Osteoblast (primary cell): ENCODE data around the gene RAP1GDS1. TPM values are rescaled to one million over a fixed set of nuclear protein-coding genes. Genes with fewer than 3 reads are reported as not detected.

Experiments used
- DNase-seq: peaks from one replicate; pipeline ENCODE4 v3.0.0; 2011; ENCODE audit warnings: low spot score, mixed read lengths; ENCODE audit not compliant: insufficient read length; ENCODE audit errors: missing footprints
- H2AFZ ChIP-seq: 2 replicates; pipeline ENCODE4 v1.6.0; 2011; ENCODE audit warnings: mild to moderate bottlenecking, low read length
- H3K27ac ChIP-seq: 2 replicates; pipeline ENCODE4 v1.5.1; 2011; ENCODE audit warnings: mild to moderate bottlenecking, low read depth, low read length, moderate library complexity
- H3K27me3 ChIP-seq: 2 replicates; pipeline ENCODE4 v1.6.0; 2012; ENCODE audit warnings: mild to moderate bottlenecking, control low read depth, inconsistent platforms, low read length, moderate library complexity; ENCODE audit not compliant: insufficient read depth
- H3K36me3 ChIP-seq: 2 replicates; pipeline ENCODE4 v1.5.1; 2011; ENCODE audit warnings: mild to moderate bottlenecking, low read length, control low read depth, moderate library complexity; ENCODE audit not compliant: insufficient read depth
- H3K4me1 ChIP-seq: 2 replicates; pipeline ENCODE4 v1.5.1; 2011; ENCODE audit warnings: mild to moderate bottlenecking, low read length, control low read depth, moderate library complexity; ENCODE audit not compliant: insufficient read depth
- H3K4me2 ChIP-seq: 2 replicates; pipeline ENCODE4 v1.6.0; 2011; ENCODE audit warnings: mild to moderate bottlenecking, low read length; ENCODE audit not compliant: insufficient read depth
- H3K4me3 ChIP-seq: fragments of 200-600 bp; sonication (generic); 3 replicates; pipeline ENCODE4 v1.5.1; 2012; ENCODE audit warnings: mild to moderate bottlenecking, low read length, inconsistent platforms; ENCODE audit not compliant: insufficient read depth
- H3K79me2 ChIP-seq: 2 replicates; pipeline ENCODE4 v1.6.0; 2012; ENCODE audit warnings: mild to moderate bottlenecking, low read length, control low read depth, inconsistent platforms; ENCODE audit not compliant: insufficient read depth
- H3K9me3 ChIP-seq: 2 replicates; pipeline ENCODE4 v1.5.1; 2011; ENCODE audit warnings: low read depth, low read length, control low read depth
- H4K20me1 ChIP-seq: 2 replicates; pipeline ENCODE4 v1.6.0; 2012; ENCODE audit warnings: mild to moderate bottlenecking, low read length, control low read depth; ENCODE audit not compliant: insufficient read depth
- CTCF ChIP-seq: IDR thresholded peaks from 2 replicates; pipeline ENCODE4 v1.5.1; 2011; ENCODE audit warnings: mild to moderate bottlenecking, low read depth, low read length, moderate library complexity; ENCODE audit errors: extremely low read depth
- total RNA-seq: library from RNA; depleted of rRNA; stranded (reverse); fragments of >200 nt; gene quantifications from 2 replicates; pipeline ENCODE4 v1.2.3, GENCODE V29; 2012

Gene RAP1GDS1
- total RNA-seq, 1 donor = 60.1 TPM

- H3K4me1 ChIP-seq = peaks cover 19% of the 10 kb centered on the region
- H3K9me3 ChIP-seq = no peaks in the 10 kb centered on the region
- H2AFZ ChIP-seq = no peak overlapping the region
- TF ChIP-seq CTCF = no peak
- no peak for DNase-seq
- H3K79me2 ChIP-seq = peaks cover 58% of the 10 kb centered on the region
- H3K4me3 ChIP-seq = no peak overlapping the region
- H3K4me2 ChIP-seq = no peak overlapping the region
- H3K27me3 ChIP-seq = no peaks in the 10 kb centered on the region
- H3K36me3 ChIP-seq = peaks cover 7% of the 10 kb centered on the region
- no peak overlapping the region for H3K27ac ChIP-seq
- no peaks in the 10 kb centered on the region for H4K20me1 ChIP-seq
These were observed 229.1 kb downstream of the RAP1GDS1 start for GRCh38 chr4:98490251-98490650.

- DNase-seq = no peak
- Histone ChIP-seq H4K20me1 (no peaks in the 10 kb centered on the region), H3K9me3 (no peaks in the 10 kb centered on the region), H3K27ac (peak overlapping the region; percentile 50), H2AFZ (no peak overlapping the region), H3K36me3 (no peaks in the 10 kb centered on the region), H3K79me2 (peaks cover 56% of the 10 kb centered on the region), H3K4me1 (peaks cover 23% of the 10 kb centered on the region), H3K27me3 (no peaks in the 10 kb centered on the region), H3K4me2 (peak overlapping the region; percentile 10), H3K4me3 (no peak overlapping the region)
- TF ChIP-seq CTCF = no peak
These were observed 230.8 kb downstream of the RAP1GDS1 start for GRCh38 chr4:98491899-98492559.

GRCh38 chr4:98493296-98493695 lies 232.1 kb downstream of the RAP1GDS1 start:
- no peak overlapping the region for H2AFZ ChIP-seq
- no peak for TF ChIP-seq CTCF
- no peaks in the 10 kb centered on the region for H3K36me3 ChIP-seq
- no peak overlapping the region for H3K4me2 ChIP-seq
- no peaks in the 10 kb centered on the region for H3K27me3 ChIP-seq
- no peaks in the 10 kb centered on the region for H4K20me1 ChIP-seq
- no peak overlapping the region for H3K27ac ChIP-seq
- H3K4me3 ChIP-seq = no peak overlapping the region
- peaks cover 50% of the 10 kb centered on the region for H3K79me2 ChIP-seq
- DNase-seq = no peak
- H3K9me3 ChIP-seq = no peaks in the 10 kb centered on the region
- peaks cover 23% of the 10 kb centered on the region for H3K4me1 ChIP-seq

Other genes starting within 250 kb of the RAP1GDS1 start
- under 0.01 and 0.29 TPM in 2 replicates for gene STPG2, start 117.9 kb upstream of the RAP1GDS1 start, total RNA-seq